ENCODE results near the gene TCEAL1. TPM values are rescaled to one million over a fixed set of nuclear protein-coding genes. Genes with fewer than 3 reads are reported as not detected.

TCEAL1 gene
- total RNA-seq, 1 experiment from 2014 or later, result 4.9 TPM

- TF ChIP-seq, protein P1, sequence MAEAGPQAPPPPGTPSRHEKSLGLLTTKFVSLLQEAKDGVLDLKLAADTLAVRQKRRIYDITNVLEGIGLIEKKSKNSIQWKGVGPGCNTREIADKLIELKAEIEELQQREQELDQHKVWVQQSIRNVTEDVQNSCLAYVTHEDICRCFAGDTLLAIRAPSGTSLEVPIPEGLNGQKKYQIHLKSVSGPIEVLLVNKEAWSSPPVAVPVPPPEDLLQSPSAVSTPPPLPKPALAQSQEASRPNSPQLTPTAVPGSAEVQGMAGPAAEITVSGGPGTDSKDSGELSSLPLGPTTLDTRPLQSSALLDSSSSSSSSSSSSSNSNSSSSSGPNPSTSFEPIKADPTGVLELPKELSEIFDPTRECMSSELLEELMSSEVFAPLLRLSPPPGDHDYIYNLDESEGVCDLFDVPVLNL (CRISPR knock-in tag; IDR thresholded peaks at IDR 0.05; ENCODE audit: borderline replicate concordance, low read depth), result no peak
Measured at GRCh38 chrX:103629318-103630170, 769 bp downstream of the TCEAL1 start (continued).

DNA sequence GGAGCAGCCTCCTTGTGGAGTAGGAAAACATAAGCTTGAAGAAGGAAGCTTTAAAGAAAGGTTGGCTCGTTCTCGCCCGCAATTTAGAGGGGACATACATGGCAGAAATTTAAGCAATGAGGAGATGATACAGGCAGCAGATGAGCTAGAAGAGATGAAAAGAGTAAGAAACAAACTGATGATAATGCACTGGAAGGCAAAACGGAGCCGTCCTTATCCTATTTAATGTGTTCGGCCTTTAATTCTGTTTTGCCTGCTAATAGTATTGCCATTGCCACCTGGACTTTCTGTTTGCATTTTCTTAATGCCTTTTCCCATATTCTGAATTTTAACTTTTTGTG lies 1.4 kb downstream of the TCEAL1 start:
- ATAC-seq (no peak), DNase-seq (ENCODE audit: low spot score) (no peak)
- ChIA-PET POLR2A (interaction anchor here (0.7 to 1.4 kb wide), 3 partner anchors 9 to 93 kb away, joined by 3 to 4 read pairs (median 4); no protein-coding TSS in a partner anchor), CTCF (interaction anchor here (0.6 to 2.2 kb wide), 32 partner anchors 9 to 288 kb away, joined by 3 to 23 read pairs (median 4); partner anchors contain the start of genes RAB9B, TCEAL3 and TCEAL4)
- H3K27ac Mint-ChIP-seq, result peak overlapping the region; percentile 80
- peak overlapping the region; percentile 90 for H3K4me3 Mint-ChIP-seq
- H3K4me1 Mint-ChIP-seq, result peaks cover 10% of the 10 kb centered on the region
- no peak for TF ChIP-seq ATF6 (CRISPR knock-in tag; IDR thresholded peaks at IDR 0.05)
- TF ChIP-seq TEAD1 (CRISPR knock-in tag; IDR thresholded peaks at IDR 0.05), result no peak
- TF ChIP-seq, protein P2, sequence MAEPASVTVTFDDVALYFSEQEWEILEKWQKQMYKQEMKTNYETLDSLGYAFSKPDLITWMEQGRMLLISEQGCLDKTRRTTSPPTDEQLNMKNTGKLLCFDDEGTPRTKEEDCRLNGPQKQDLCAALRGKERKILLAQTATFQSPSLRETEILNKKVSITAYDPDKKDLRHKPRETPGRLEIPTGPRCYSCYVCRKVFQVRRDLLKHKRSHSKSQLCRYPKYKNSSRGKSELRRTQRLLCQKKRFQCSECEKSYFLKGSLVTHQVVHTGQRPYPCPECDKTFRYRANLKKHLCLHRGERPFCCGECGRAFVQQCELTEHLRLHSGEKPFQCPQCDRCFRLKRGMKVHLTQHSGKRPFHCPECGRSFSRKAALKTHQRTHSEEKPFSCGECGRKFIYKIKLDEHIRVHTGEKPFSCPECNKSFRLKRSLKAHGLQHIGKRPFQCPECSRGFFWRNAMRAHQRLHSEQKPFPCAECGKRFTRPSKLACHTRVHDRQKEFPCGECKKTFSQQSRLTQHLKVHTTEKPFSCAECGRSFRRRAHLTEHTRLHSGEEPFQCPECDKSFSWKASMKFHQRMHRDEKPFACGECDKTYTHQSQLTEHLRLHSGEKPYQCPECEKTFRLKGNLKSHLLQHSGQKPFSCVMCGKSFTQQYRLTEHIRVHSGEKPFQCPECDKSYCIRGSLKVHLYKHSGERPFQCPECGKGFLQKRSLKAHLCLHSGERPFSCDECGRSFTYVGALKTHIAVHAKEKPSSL (CRISPR knock-in tag; conservative IDR thresholded peaks at IDR 0.05), result no peak
- TF ChIP-seq ZNF423 (CRISPR knock-in tag; IDR thresholded peaks at IDR 0.05), result no peak
- TF ChIP-seq ZNF512 (CRISPR knock-in tag; IDR thresholded peaks at IDR 0.05; ENCODE audit: borderline replicate concordance), result no peak
- TF ChIP-seq, protein P3, sequence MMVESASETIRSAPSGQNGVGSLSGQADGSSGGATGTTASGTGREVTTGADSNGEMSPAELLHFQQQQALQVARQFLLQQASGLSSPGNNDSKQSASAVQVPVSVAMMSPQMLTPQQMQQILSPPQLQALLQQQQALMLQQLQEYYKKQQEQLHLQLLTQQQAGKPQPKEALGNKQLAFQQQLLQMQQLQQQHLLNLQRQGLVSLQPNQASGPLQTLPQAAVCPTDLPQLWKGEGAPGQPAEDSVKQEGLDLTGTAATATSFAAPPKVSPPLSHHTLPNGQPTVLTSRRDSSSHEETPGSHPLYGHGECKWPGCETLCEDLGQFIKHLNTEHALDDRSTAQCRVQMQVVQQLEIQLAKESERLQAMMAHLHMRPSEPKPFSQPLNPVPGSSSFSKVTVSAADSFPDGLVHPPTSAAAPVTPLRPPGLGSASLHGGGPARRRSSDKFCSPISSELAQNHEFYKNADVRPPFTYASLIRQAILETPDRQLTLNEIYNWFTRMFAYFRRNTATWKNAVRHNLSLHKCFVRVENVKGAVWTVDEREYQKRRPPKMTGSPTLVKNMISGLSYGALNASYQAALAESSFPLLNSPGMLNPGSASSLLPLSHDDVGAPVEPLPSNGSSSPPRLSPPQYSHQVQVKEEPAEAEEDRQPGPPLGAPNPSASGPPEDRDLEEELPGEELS (CRISPR knock-in tag; IDR thresholded peaks at IDR 0.05), result no peak
- TF ChIP-seq MXD4 (CRISPR knock-in tag; IDR thresholded peaks at IDR 0.05; ENCODE audit: borderline replicate concordance), result no peak
- no peak for TF ChIP-seq ATF1 (CRISPR knock-in tag; IDR thresholded peaks at IDR 0.05)
- TF ChIP-seq, protein P4, sequence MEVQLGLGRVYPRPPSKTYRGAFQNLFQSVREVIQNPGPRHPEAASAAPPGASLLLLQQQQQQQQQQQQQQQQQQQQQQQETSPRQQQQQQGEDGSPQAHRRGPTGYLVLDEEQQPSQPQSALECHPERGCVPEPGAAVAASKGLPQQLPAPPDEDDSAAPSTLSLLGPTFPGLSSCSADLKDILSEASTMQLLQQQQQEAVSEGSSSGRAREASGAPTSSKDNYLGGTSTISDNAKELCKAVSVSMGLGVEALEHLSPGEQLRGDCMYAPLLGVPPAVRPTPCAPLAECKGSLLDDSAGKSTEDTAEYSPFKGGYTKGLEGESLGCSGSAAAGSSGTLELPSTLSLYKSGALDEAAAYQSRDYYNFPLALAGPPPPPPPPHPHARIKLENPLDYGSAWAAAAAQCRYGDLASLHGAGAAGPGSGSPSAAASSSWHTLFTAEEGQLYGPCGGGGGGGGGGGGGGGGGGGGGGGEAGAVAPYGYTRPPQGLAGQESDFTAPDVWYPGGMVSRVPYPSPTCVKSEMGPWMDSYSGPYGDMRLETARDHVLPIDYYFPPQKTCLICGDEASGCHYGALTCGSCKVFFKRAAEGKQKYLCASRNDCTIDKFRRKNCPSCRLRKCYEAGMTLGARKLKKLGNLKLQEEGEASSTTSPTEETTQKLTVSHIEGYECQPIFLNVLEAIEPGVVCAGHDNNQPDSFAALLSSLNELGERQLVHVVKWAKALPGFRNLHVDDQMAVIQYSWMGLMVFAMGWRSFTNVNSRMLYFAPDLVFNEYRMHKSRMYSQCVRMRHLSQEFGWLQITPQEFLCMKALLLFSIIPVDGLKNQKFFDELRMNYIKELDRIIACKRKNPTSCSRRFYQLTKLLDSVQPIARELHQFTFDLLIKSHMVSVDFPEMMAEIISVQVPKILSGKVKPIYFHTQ (CRISPR knock-in tag; IDR thresholded peaks at IDR 0.05), result no peak
- TF ChIP-seq, protein P5, sequence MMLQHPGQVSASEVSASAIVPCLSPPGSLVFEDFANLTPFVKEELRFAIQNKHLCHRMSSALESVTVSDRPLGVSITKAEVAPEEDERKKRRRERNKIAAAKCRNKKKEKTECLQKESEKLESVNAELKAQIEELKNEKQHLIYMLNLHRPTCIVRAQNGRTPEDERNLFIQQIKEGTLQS (CRISPR knock-in tag; conservative IDR thresholded peaks at IDR 0.05), result no peak
- TF ChIP-seq OVOL2 (CRISPR knock-in tag; IDR thresholded peaks at IDR 0.05; ENCODE audit: borderline replicate concordance), result no peak
- no peak for TF ChIP-seq RORB (CRISPR knock-in tag; IDR thresholded peaks at IDR 0.05)
- TF ChIP-seq CTCF (IDR thresholded peaks at IDR 0.05), result no peak
- TF ChIP-seq NR1H2 (CRISPR knock-in tag; IDR thresholded peaks at IDR 0.05), result no peak
- TF ChIP-seq, protein P6, sequence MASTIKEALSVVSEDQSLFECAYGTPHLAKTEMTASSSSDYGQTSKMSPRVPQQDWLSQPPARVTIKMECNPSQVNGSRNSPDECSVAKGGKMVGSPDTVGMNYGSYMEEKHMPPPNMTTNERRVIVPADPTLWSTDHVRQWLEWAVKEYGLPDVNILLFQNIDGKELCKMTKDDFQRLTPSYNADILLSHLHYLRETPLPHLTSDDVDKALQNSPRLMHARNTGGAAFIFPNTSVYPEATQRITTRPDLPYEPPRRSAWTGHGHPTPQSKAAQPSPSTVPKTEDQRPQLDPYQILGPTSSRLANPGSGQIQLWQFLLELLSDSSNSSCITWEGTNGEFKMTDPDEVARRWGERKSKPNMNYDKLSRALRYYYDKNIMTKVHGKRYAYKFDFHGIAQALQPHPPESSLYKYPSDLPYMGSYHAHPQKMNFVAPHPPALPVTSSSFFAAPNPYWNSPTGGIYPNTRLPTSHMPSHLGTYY (CRISPR knock-in tag; IDR thresholded peaks at IDR 0.05), result no peak
- no peak for TF ChIP-seq KAT7 (CRISPR knock-in tag; IDR thresholded peaks at IDR 0.05; ENCODE audit: borderline replicate concordance)
- H3K36me3 Mint-ChIP-seq, result no peaks in the 10 kb centered on the region
- H3K9me3 Mint-ChIP-seq, result no peaks in the 10 kb centered on the region
- H3K27me3 Mint-ChIP-seq (ENCODE audit: low read depth), result no peaks in the 10 kb centered on the region
